GM23338 (cell line): ENCODE measurements around the gene COX5B. TPM values are rescaled to one million over a fixed set of nuclear protein-coding genes. Genes with fewer than 3 reads are reported as not detected.

Source experiments
- ATAC-seq: fragments of 200-7000 bp; cut with Tn5 transposase; 3 replicates; pipeline ENCODE4 v1.9.1; 2020
- DNase-seq: peaks from one replicate; pipeline ENCODE4 v3.0.0-alpha.2; 2015; ENCODE audit warnings: low spot score
- H2AFZ ChIP-seq: fragments of 200-600 bp; sonication (generic); 2 replicates; pipeline ENCODE4 v1.8.0; 2016; ENCODE audit warnings: antibody characterized with exemption, mild to moderate bottlenecking, moderate library complexity
- H3F3A ChIP-seq: fragments of 200-600 bp; sonication (generic); replicated peaks from 2 replicates; pipeline ENCODE4 v1.8.0; 2017; ENCODE audit warnings: antibody characterized with exemption, mixed run types, low read depth
- H3K27ac ChIP-seq: fragments of 200-600 bp; sonication (generic); 2 replicates; pipeline ENCODE4 v1.6.1; 2016; ENCODE audit warnings: low read depth
- H3K27me3 ChIP-seq: fragments of 200-600 bp; sonication (generic); 2 replicates; pipeline ENCODE4 v1.8.0; 2016; ENCODE audit warnings: mild to moderate bottlenecking, mixed run types, moderate library complexity; ENCODE audit not compliant: insufficient read depth
- H3K36me3 ChIP-seq: fragments of 200-600 bp; sonication (generic); 2 replicates; pipeline ENCODE4 v1.8.0; 2016; ENCODE audit warnings: mild to moderate bottlenecking; ENCODE audit not compliant: insufficient read depth
- H3K4me1 ChIP-seq: fragments of 200-600 bp; sonication (generic); 2 replicates; pipeline ENCODE4 v1.8.0; 2016; ENCODE audit warnings: mild to moderate bottlenecking, moderate library complexity; ENCODE audit not compliant: insufficient read depth
- H3K4me2 ChIP-seq: fragments of 200-600 bp; sonication (generic); 2 replicates; pipeline ENCODE4 v1.7.1; 2017; ENCODE audit warnings: mixed run types
- H3K4me3 ChIP-seq: fragments of 200-600 bp; sonication (generic); 2 replicates; pipeline ENCODE4 v1.6.1; 2016; ENCODE audit warnings: mixed run types
- H3K79me2 ChIP-seq: fragments of 200-600 bp; sonication (generic); replicated peaks from 2 replicates; pipeline ENCODE4 v1.8.0; 2017; ENCODE audit warnings: mild to moderate bottlenecking; ENCODE audit not compliant: insufficient read depth
- H3K9me2 ChIP-seq: fragments of 200-600 bp; sonication (generic); 2 replicates; pipeline ENCODE4 v1.8.0; 2017; ENCODE audit not compliant: insufficient read depth
- H4K20me1 ChIP-seq: fragments of 200-600 bp; sonication (generic); replicated peaks from 2 replicates; pipeline ENCODE4 v1.8.0; 2017; ENCODE audit warnings: mild to moderate bottlenecking; ENCODE audit not compliant: insufficient read depth
- H3K27ac Mint-ChIP-seq: 2 replicates; pipeline ENCODE4 v1.8.0; 2020; ENCODE audit warnings: inconsistent platforms, mild to moderate bottlenecking, moderate library complexity, mixed read lengths
- H3K27me3 Mint-ChIP-seq: 3 replicates; pipeline ENCODE4 v1.8.0; 2022; ENCODE audit warnings: low read depth, mild to moderate bottlenecking, moderate library complexity, mixed read lengths, inconsistent platforms; ENCODE audit not compliant: insufficient read depth, poor library complexity
- H3K36me3 Mint-ChIP-seq: 3 replicates; pipeline ENCODE4 v1.8.0; 2021; ENCODE audit warnings: low read depth, mild to moderate bottlenecking, inconsistent platforms, moderate library complexity, mixed read lengths
- H3K4me1 Mint-ChIP-seq: 3 replicates; pipeline ENCODE4 v1.8.0; 2020; ENCODE audit warnings: mild to moderate bottlenecking, inconsistent platforms, mixed read lengths
- H3K4me3 Mint-ChIP-seq: 3 replicates; pipeline ENCODE4 v1.8.0; 2021; ENCODE audit warnings: moderate library complexity, mild to moderate bottlenecking, inconsistent platforms, mixed read lengths
- H3K9me3 Mint-ChIP-seq: 3 replicates; pipeline ENCODE4 v1.8.0; 2020; ENCODE audit warnings: moderate library complexity, mild to moderate bottlenecking, inconsistent platforms, mixed read lengths
- ETS1 ChIP-seq: IDR thresholded peaks from 2 replicates; pipeline ENCODE4 v1.6.1; 2016; ENCODE audit warnings: antibody characterized with exemption
- EZH2 ChIP-seq: fragments of 200-600 bp; sonication (generic); IDR thresholded peaks from one replicate; pipeline ENCODE4 v1.8.0; 2017; ENCODE audit warnings: antibody characterized with exemption, mild to moderate bottlenecking, low read depth; ENCODE audit not compliant: unreplicated experiment
- EZH2phosphoT487 ChIP-seq: fragments of 200-600 bp; sonication (generic); IDR thresholded peaks from one replicate; pipeline ENCODE4 v1.8.1; 2018; ENCODE audit warnings: antibody characterized with exemption; ENCODE audit not compliant: unreplicated experiment
- JUNB ChIP-seq: IDR thresholded peaks from one replicate; pipeline ENCODE4 v1.6.1; 2016; ENCODE audit warnings: antibody characterized with exemption; ENCODE audit not compliant: unreplicated experiment
- NANOG ChIP-seq: IDR thresholded peaks from 2 replicates; pipeline ENCODE4 v1.6.1; 2016; ENCODE audit warnings: antibody characterized with exemption, borderline replicate concordance
- POLR2AphosphoS5 ChIP-seq: IDR thresholded peaks from 2 replicates; pipeline ENCODE4 v1.6.1; 2016; ENCODE audit warnings: antibody characterized with exemption, low read depth
- REST ChIP-seq: IDR thresholded peaks from one replicate; pipeline ENCODE4 v1.6.1; 2018; ENCODE audit warnings: antibody characterized with exemption; ENCODE audit not compliant: unreplicated experiment
- STAT1 ChIP-seq: IDR thresholded peaks from one replicate; pipeline ENCODE4 v1.6.1; 2016; ENCODE audit warnings: antibody characterized with exemption; ENCODE audit not compliant: unreplicated experiment
- ZNF114 ChIP-seq: fragments of 250-450 bp; sonication (Bioruptor Pico); IDR thresholded peaks from 2 replicates; pipeline ENCODE4 v1.5.0; 2020; ENCODE audit warnings: mild to moderate bottlenecking, moderate library complexity
- ZNF331 ChIP-seq: fragments of 250-450 bp; sonication (Bioruptor Pico); IDR thresholded peaks from 2 replicates; pipeline ENCODE4 v1.5.0; 2020; ENCODE audit warnings: low read depth, mild to moderate bottlenecking, moderate library complexity
- ZNF462 ChIP-seq: fragments of 250-450 bp; sonication (Bioruptor Pico); IDR thresholded peaks from 2 replicates; pipeline ENCODE4 v1.5.0; 2020; ENCODE audit warnings: mild to moderate bottlenecking, moderate library complexity
- polyA plus RNA-seq: library from polyadenylated mRNA; unstranded; fragments of >200 nt; fragmentation: Nextera tagmentation; extraction: Ambion mirVana; gene quantifications from 2 replicates; pipeline ENCODE4 v1.2.1, GENCODE V29; 2016
- total RNA-seq: library from RNA; depleted of rRNA; stranded (reverse); fragments of >200 nt; shearing (Covaris generic); gene quantifications from 2 replicates; pipeline ENCODE4 v1.2.3, GENCODE V29; 2014

COX5B gene
- total and polyA plus RNA-seq, 2 experiments from 2014 or later = 260 to 666 TPM

- H3K4me3 Mint-ChIP-seq = no peak overlapping the region
- Histone ChIP-seq H3K79me2 (no peaks in the 10 kb centered on the region), H4K20me1 (no peaks in the 10 kb centered on the region), H3K9me2 (no peaks in the 10 kb centered on the region), H3F3A (no peaks in the 10 kb centered on the region), H3K4me3 (no peak overlapping the region), H3K36me3 (no peaks in the 10 kb centered on the region), H3K27me3 (no peaks in the 10 kb centered on the region), H3K4me1 (peaks cover 7% of the 10 kb centered on the region; the same call in 1 of the 2 replicates), H3K27ac (no peak overlapping the region), H3K4me2 (no peak overlapping the region), H2AFZ (no peak overlapping the region)
- ATAC-seq (no peak), DNase-seq (no peak)
- no peak overlapping the region for H3K27ac Mint-ChIP-seq
- H3K36me3 Mint-ChIP-seq = peaks cover 13% of the 10 kb centered on the region; the same call in 2 of the 3 replicates
- peaks cover 13% of the 10 kb centered on the region for H3K27me3 Mint-ChIP-seq
- no peak for TF ChIP-seq EZH2
- no peak for TF ChIP-seq POLR2AphosphoS5
- TF ChIP-seq STAT1 = no peak
- no peak for TF ChIP-seq ZNF462 (CRISPR knock-in tag)
- no peak for TF ChIP-seq EZH2phosphoT487
- H3K4me1 Mint-ChIP-seq = peaks cover 9% of the 10 kb centered on the region; the same call in 2 of the 3 replicates
- H3K9me3 Mint-ChIP-seq = no peaks in the 10 kb centered on the region; the same call in 1 of the 3 replicates
These were observed 28.0 kb downstream of the COX5B start for GRCh38 chr2:97673915-97674283.

- no peak overlapping the region for H3K27ac Mint-ChIP-seq
- DNase-seq = no peak
- Histone ChIP-seq H3K9me2 (no peaks in the 10 kb centered on the region), H3F3A (no peaks in the 10 kb centered on the region), H3K4me3 (no peak overlapping the region), H3K4me2 (no peak overlapping the region), H3K36me3 (no peaks in the 10 kb centered on the region), H3K79me2 (no peaks in the 10 kb centered on the region), H3K27ac (no peak overlapping the region), H3K4me1 (peaks cover 7% of the 10 kb centered on the region; the same call in 1 of the 2 replicates), H2AFZ (no peak overlapping the region), H3K27me3 (no peaks in the 10 kb centered on the region), H4K20me1 (no peaks in the 10 kb centered on the region)
- H3K4me3 Mint-ChIP-seq = no peak overlapping the region
- peaks cover 9% of the 10 kb centered on the region; the same call in 2 of the 3 replicates for H3K4me1 Mint-ChIP-seq
- peaks cover 15% of the 10 kb centered on the region for H3K9me3 Mint-ChIP-seq
- peaks cover 9% of the 10 kb centered on the region for H3K27me3 Mint-ChIP-seq
- peaks cover 13% of the 10 kb centered on the region; the same call in 2 of the 3 replicates for H3K36me3 Mint-ChIP-seq
- no peak for ATAC-seq
- TF ChIP-seq EZH2phosphoT487 (no peak), REST (no peak), ETS1 (no peak), POLR2AphosphoS5 (no peak), ZNF331 (CRISPR knock-in tag) (no peak), JUNB (no peak), ZNF114 (no peak), NANOG (no peak)
These were observed 29.7 kb downstream of the COX5B start for GRCh38 chr2:97675430-97676113.
